Measurements from ENCODE around the gene NFATC2. TPM values are rescaled to one million over a fixed set of nuclear protein-coding genes. Genes with fewer than 3 reads are reported as not detected.

The NFATC2 gene
- polyA plus RNA-seq, 1 donor from 2014 or later, result not detected

DNA sequence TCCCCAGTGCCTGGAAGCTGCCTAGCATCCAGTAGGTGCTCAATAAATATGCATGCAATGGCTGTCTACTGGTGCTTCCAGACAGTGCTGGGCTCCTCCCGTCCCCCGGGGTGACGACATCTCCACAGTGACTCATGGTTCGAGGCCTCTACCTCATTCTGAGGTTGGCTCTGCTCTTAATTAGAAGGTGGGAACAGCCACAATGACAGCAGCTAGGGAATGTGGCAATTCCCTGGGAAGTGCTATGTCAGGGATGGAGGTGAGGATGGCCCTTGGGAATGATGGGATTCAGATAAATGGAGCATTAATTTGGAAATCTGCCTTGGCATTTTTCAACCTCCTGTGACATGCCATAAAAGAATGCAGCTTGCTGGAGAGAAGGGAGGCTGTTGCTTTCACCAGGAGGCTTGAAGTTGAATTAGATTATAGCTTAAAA lies 43.5 kb upstream of the NFATC2 start:
- Histone ChIP-seq H4K20me1 (ENCODE audit: insufficient read depth) (no peaks in the 10 kb centered on the region), H3K4me2 (ENCODE audit: low read length) (no peak overlapping the region), H3F3A (ENCODE audit: insufficient read depth, low read length, poor library complexity, severe bottlenecking) (no peaks in the 10 kb centered on the region), H3K9ac (ENCODE audit: low read length) (no peak overlapping the region), H3K27me3 (ENCODE audit: insufficient read depth, low read depth, low read length) (no peaks in the 10 kb centered on the region), H3K27ac (ENCODE audit: low read length) (no peak overlapping the region), H3K36me3 (ENCODE audit: insufficient read depth, low read length) (no peaks in the 10 kb centered on the region), H3K9me3 (ENCODE audit: low read length) (no peaks in the 10 kb centered on the region), H2AFZ (ENCODE audit: low read depth, low read length) (no peak overlapping the region), H3K79me2 (replicated peaks; ENCODE audit: insufficient read depth, low read length) (no peaks in the 10 kb centered on the region), H3K9me2 (ENCODE audit: insufficient read depth, low read length) (no peaks in the 10 kb centered on the region), H3K4me3 (ENCODE audit: low read length) (no peak overlapping the region)
- TF ChIP-seq, protein P1, sequence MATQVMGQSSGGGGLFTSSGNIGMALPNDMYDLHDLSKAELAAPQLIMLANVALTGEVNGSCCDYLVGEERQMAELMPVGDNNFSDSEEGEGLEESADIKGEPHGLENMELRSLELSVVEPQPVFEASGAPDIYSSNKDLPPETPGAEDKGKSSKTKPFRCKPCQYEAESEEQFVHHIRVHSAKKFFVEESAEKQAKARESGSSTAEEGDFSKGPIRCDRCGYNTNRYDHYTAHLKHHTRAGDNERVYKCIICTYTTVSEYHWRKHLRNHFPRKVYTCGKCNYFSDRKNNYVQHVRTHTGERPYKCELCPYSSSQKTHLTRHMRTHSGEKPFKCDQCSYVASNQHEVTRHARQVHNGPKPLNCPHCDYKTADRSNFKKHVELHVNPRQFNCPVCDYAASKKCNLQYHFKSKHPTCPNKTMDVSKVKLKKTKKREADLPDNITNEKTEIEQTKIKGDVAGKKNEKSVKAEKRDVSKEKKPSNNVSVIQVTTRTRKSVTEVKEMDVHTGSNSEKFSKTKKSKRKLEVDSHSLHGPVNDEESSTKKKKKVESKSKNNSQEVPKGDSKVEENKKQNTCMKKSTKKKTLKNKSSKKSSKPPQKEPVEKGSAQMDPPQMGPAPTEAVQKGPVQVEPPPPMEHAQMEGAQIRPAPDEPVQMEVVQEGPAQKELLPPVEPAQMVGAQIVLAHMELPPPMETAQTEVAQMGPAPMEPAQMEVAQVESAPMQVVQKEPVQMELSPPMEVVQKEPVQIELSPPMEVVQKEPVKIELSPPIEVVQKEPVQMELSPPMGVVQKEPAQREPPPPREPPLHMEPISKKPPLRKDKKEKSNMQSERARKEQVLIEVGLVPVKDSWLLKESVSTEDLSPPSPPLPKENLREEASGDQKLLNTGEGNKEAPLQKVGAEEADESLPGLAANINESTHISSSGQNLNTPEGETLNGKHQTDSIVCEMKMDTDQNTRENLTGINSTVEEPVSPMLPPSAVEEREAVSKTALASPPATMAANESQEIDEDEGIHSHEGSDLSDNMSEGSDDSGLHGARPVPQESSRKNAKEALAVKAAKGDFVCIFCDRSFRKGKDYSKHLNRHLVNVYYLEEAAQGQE (IDR thresholded peaks at IDR 0.05; ENCODE audit: borderline replicate concordance), result no peak

- Histone ChIP-seq H2AFZ (ENCODE audit: low read depth, low read length) (no peak overlapping the region), H3K27me3 (ENCODE audit: insufficient read depth, low read depth, low read length) (no peaks in the 10 kb centered on the region), H3K4me2 (ENCODE audit: low read length) (no peak overlapping the region), H3K9ac (ENCODE audit: low read length) (no peak overlapping the region), H3K36me3 (ENCODE audit: insufficient read depth, low read length) (no peaks in the 10 kb centered on the region), H3K79me2 (replicated peaks; ENCODE audit: insufficient read depth, low read length) (no peaks in the 10 kb centered on the region), H3K9me3 (ENCODE audit: low read length) (no peaks in the 10 kb centered on the region), H3K9me2 (ENCODE audit: insufficient read depth, low read length) (no peaks in the 10 kb centered on the region), H3K4me3 (ENCODE audit: low read length) (no peak overlapping the region), H3K27ac (ENCODE audit: low read length) (no peak overlapping the region), H3F3A (ENCODE audit: insufficient read depth, low read length, poor library complexity, severe bottlenecking) (no peaks in the 10 kb centered on the region), H4K20me1 (ENCODE audit: insufficient read depth) (no peaks in the 10 kb centered on the region)
- TF ChIP-seq RAD21 (conservative IDR thresholded peaks at IDR 0.05), result no peak
- no peak for TF ChIP-seq EP300 (conservative IDR thresholded peaks at IDR 0.05; ENCODE audit: poor library complexity, severe bottlenecking)
- no peak for TF ChIP-seq MXI1 (conservative IDR thresholded peaks at IDR 0.05; ENCODE audit: poor library complexity, severe bottlenecking)
- no peak for TF ChIP-seq SMC3 (conservative IDR thresholded peaks at IDR 0.05; ENCODE audit: poor library complexity)
- TF ChIP-seq, protein P2, sequence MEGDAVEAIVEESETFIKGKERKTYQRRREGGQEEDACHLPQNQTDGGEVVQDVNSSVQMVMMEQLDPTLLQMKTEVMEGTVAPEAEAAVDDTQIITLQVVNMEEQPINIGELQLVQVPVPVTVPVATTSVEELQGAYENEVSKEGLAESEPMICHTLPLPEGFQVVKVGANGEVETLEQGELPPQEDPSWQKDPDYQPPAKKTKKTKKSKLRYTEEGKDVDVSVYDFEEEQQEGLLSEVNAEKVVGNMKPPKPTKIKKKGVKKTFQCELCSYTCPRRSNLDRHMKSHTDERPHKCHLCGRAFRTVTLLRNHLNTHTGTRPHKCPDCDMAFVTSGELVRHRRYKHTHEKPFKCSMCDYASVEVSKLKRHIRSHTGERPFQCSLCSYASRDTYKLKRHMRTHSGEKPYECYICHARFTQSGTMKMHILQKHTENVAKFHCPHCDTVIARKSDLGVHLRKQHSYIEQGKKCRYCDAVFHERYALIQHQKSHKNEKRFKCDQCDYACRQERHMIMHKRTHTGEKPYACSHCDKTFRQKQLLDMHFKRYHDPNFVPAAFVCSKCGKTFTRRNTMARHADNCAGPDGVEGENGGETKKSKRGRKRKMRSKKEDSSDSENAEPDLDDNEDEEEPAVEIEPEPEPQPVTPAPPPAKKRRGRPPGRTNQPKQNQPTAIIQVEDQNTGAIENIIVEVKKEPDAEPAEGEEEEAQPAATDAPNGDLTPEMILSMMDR (IDR thresholded peaks at IDR 0.05; ENCODE audit: poor library complexity, severe bottlenecking), result no peak
- no peak for TF ChIP-seq EZH2 (IDR thresholded peaks at IDR 0.05; ENCODE audit: borderline replicate concordance, insufficient read depth, low read length, poor library complexity, severe bottlenecking)
- no peak for TF ChIP-seq TAF1 (IDR thresholded peaks at IDR 0.05; ENCODE audit: low read depth)
- TF ChIP-seq, protein P1 (IDR thresholded peaks at IDR 0.05; ENCODE audit: borderline replicate concordance), result no peak
- TF ChIP-seq POLR2AphosphoS5 (IDR thresholded peaks at IDR 0.05), result no peak
Measured at GRCh38 chr20:51585148-51585547, 42.6 kb upstream of the NFATC2 start.
